Measurements from ENCODE around the gene FAM24B.
"Not testable (repeated sequence)": the region's sequence is repeated elsewhere in the genome, so short reads cannot be mapped to it uniquely, and the experiment has no call there.

The FAM24B gene

DNA sequence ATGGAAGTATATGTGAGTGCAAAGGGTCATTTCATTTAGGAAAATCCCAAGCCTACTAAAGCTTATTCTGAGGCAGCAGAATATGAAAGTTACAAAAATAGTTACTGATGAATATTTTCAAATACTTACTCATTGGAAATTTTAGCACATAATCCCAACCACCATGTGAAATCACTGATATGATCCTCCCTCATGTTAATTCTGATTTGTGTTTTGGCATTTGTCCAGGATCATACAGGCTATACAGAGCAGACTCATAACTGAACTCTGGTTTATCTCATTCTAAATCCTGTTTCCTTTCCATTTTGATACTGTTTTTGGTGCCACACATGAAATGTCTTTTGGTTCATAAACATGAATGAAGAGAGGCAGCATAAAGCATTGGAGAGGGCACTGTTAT lies 3.4 kb upstream of the FAM24B start:
- H3K27ac ChIP-seq, result no peak overlapping the region
- TF ChIP-seq, protein P1, sequence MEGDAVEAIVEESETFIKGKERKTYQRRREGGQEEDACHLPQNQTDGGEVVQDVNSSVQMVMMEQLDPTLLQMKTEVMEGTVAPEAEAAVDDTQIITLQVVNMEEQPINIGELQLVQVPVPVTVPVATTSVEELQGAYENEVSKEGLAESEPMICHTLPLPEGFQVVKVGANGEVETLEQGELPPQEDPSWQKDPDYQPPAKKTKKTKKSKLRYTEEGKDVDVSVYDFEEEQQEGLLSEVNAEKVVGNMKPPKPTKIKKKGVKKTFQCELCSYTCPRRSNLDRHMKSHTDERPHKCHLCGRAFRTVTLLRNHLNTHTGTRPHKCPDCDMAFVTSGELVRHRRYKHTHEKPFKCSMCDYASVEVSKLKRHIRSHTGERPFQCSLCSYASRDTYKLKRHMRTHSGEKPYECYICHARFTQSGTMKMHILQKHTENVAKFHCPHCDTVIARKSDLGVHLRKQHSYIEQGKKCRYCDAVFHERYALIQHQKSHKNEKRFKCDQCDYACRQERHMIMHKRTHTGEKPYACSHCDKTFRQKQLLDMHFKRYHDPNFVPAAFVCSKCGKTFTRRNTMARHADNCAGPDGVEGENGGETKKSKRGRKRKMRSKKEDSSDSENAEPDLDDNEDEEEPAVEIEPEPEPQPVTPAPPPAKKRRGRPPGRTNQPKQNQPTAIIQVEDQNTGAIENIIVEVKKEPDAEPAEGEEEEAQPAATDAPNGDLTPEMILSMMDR (conservative IDR thresholded peaks at IDR 0.05), result no peak

DNA sequence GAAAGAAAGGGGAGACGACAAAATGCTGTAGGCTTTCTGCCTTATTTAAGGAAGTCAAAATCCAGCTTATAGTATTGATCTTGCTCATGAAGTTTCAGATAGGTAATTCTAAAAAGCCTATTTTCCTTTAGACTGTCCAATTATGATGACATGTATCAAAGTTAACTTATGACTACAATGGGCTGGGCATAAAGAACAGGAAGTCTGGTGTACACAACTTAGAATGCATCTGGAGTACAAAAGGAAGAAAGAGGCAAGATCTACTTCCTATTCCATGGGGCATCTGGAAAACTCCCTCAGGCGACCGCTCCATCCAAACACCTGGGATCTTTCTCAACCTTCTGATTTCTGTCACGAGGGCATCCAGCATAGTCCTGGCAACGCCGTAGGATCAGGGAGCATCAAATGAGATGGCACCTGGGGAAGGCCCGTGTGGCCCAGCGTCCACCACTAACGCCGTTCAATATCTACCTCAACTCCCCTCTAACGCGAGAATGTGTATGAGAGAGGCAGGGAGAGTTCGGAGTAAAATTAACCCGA lies 512 bp downstream of the FAM24B start:
- H3K27ac ChIP-seq, result peak overlapping the region; percentile 52
- TF ChIP-seq, protein P1 (conservative IDR thresholded peaks at IDR 0.05), result no peak

DNA sequence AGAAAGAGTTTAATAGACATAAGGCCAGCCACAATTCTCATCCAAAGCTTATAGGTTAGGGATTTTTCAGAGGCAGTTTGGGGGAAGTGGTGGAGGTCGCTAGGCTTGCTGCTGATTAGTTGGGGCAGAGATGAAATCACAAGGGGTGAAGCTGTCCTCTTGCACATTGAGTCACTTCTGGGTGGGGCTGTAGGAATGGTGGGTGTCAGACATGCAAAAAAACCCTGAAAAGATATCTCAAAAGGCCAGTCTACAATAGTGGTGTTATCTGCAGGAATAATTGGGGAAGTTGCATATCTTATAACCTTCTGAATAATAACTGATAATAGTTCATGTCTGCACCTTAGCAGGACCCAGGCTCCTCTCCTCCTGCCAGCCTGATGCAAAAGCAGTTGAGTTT lies 2.1 kb downstream of the FAM24B start:
- H3K27ac ChIP-seq, result no peak overlapping the region
- TF ChIP-seq, protein P1 (conservative IDR thresholded peaks at IDR 0.05), result no peak

DNA sequence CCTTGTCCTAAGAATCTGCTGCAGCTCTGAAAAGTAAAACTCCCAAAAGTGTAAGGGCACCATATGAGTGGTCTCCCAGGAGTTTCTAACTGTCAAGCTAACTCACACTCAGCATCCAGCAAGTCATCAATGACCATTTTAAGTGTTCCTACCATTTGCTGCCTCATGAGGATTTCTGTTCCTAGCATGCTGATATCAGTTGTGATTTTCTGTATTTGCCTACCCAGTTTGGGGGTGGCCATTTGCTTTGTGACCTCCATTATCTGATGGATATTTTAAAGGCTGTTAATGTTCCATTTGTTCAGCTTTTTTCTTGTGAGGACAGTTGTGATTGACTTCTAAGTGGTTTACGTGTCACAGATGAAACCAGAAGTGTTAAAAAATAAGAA lies 2.9 kb downstream of the FAM24B start:
- TF ChIP-seq, protein P1 (conservative IDR thresholded peaks at IDR 0.05), result no peak
- H3K27ac ChIP-seq, result no peak overlapping the region

DNA sequence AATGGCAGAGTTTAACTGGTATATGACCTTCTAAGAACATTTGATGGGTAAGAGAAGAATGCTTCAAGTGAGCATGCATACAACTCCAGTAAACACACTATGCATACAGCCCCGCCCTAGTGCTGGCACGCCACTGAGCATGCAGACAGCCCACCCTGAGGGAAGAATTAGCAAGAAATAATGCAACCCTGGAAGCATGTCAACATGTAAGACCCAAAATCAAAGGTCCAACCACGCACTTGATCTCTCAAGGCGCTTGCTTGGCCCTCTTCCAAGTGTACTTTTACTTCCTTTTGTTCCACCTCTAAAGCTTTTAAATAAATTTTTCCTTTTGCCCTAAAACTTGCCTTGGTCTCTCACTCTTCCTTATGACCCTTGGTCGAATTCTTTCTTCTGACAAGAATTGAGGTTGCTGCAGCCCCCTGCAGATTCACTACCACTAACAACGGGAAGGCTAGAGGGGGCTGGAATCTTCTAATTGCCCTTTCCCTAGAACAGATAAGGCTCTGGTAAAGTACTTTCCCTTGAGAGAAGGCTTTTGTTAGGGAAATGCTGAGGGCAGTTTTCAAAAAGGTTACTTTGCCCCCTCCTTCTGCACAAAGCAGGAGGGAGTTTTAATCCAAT lies 3.4 kb downstream of the FAM24B start:
- H3K27ac ChIP-seq, result no peak overlapping the region
- TF ChIP-seq, protein P1 (conservative IDR thresholded peaks at IDR 0.05), result no peak

DNA sequence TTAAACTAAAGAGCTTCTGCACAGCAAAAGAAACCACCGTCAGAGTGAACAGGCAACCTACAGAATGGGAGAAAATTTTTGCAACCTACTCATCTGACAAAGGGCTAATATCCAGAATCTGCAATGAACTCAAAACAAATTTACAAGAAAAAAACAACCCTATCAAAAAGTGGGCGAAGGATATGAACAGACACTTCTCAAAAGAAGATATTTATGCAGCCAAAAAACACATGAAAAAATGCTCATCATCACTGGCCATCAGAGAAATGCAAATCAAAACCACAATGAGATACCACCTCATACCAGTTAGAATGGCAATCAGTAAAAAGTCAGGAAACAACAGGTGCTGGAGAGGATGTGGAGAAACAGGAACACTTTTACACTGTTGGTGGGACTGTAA lies 7.4 kb downstream of the FAM24B start:
- H3K27ac ChIP-seq, result not testable (repeated sequence)

DNA sequence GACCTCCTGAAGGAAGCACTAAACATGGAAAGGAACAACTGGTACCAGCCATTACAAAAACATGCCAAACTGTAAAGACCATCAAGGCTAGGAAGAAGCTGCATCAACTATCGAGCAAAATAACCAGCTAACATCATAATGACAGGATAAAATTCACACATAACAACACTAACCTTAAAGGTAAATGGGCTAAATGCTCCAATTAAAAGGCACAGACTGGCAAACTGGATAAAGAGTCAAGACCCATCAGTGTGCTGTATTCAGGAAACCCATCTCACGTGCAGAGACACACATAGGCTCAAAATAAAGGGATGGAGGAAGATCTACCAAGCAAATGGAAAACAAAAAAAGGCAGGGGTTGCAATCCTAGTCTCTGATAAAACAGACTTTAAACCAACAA lies 10.6 kb downstream of the FAM24B start:
- not testable (repeated sequence) for H3K27ac ChIP-seq

DNA sequence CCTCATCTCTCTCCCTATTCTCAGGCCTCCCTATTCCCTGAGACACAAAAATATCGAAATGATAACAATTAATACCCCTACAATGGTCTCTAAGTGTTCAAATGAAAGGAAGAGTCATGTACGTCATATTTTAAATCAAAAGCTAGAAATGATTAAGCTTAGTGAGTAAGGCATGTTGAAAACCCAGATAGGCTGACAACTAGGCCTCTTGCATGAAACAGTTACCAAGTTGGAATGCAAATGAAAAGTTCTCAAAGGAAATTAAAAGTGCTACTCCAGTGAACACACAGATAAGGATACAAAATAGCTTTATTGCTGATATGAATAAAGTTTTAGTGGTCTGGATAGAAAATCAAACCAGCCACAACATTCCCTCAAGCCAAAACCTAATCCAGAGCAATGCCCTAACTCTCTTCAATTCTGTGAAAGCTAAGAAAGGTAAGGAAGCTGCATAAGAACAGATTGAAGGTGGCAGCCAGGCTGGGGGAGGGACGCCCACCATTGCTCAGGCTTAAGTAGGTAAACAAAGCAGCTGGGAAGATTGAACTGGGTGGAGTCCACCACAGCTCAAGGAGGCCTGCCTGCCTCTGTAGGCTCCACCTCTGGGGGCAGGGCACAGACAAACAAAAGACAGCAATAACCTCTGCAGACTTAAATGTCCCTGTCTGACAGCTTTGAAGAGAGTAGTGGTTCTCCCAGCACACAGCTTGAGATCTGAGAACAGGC lies 12.5 kb downstream of the FAM24B start:
- H3K27ac ChIP-seq, result not testable (repeated sequence)

DNA sequence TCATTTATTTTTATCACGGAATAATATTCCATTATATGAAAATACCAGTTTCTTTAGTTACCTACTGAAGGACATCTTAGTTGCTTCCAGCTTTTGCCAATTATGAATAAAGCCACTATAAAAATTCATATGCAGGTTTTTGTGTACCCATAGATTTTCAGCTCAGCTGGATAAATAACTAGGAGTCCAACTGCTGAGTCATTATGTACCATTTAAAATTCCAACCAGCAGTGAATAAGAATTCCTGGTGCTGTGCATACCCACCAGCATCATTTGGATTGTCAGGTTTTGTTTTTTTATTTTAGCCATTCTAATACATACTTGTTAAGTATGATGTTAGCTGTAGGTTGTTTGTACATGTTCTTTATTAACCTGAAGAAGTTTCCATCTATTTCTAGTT lies 14.5 kb downstream of the FAM24B start:
- TF ChIP-seq, protein P1 (conservative IDR thresholded peaks at IDR 0.05), result no peak
- no peak overlapping the region for H3K27ac ChIP-seq

Measured in VCaP (cell line).